GM19372 (cell line): ENCODE measurements around the gene VEGFC.

Source experiments
- ATAC-seq: cut with Tn5 transposase; IDR thresholded peaks from one replicate; pipeline ENCODE4 v1.9.1; 2021; ENCODE audit warnings: mild to moderate bottlenecking, low read depth, moderate library complexity; ENCODE audit not compliant: unreplicated experiment

VEGFC gene

GRCh38 chr4:176635372-176636261 is 157.1 kb downstream of the VEGFC start:
- no peak for ATAC-seq
